ENCODE results near the gene PGBD1.

GRCh38 chr6:28282926-28283325, 1.6 kb downstream of the PGBD1 start:
- TF ChIP-seq CTCF (IDR thresholded peaks at IDR 0.05) = no peak
- TF ChIP-seq POLR2A (IDR thresholded peaks at IDR 0.05) = no peak
- no peak for TF ChIP-seq POLR2AphosphoS5 (IDR thresholded peaks at IDR 0.05)

All from suprapubic skin (tissue), 4 donors.